GM19351 (cell line): ENCODE data around the gene CASP10.

Experiments
- ATAC-seq: cut with Tn5 transposase; IDR thresholded peaks from one replicate; pipeline ENCODE4 v1.9.1; 2021; ENCODE audit warnings: mild to moderate bottlenecking, moderate library complexity; ENCODE audit not compliant: unreplicated experiment

The CASP10 gene

DNA sequence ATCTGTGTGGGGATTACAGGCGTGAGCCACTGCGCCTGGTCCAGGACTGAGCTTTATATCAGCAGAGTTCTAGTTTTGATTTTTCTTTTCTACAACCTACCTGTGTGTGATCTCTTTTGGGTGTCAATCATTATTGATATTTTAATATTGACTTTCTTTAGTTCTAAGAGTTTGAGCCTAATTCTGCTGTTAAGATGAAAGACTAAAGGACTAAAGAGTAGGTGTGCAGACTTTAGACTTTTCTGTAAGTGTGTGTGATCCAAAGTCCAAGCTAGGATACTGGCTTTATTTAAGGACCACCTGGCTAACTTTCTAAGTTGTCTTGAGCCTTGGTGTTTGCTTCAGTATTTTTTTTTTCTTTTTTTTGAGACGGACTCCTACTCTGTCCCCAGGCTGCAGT lies 12.4 kb downstream of the CASP10 start:
- no peak for ATAC-seq

DNA sequence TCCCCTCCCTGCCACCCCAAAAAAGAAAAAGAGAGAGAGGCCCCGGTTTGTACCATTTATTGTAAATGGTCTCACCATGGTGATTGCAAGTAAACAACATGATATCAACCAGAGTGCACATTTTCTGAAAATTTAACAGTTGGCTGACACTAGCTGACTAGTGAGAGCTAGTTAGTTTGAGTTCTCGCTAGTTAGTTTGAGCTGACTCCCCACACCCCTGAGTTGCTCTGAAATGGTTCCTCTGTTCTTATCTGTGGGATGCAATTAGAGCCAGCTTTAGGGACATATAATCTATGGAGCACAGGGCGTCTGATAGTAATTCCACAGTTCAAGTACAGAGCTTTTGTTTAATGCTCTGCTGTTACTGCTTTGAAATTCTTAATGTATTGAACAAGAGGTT lies 13.1 kb downstream of the CASP10 start:
- no peak for ATAC-seq

DNA sequence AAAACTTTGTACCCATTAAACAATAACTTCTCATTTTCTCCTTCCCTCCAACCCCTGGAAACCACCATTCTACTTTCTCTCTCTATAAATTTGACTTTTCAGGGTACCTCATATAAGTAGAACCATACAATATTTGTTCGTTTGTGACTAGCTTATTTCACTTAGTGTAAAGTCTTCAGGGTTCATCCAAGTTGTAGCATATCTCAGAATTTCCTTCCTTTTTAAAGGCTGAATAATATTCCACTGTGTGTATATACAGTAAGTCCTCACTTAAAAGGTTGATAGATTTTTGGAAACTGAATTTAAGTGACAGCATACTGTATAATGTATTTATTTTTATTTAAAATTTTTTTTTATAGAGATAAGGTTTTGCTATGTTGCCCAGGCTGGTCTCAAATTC lies 13.9 kb downstream of the CASP10 start:
- no peak for ATAC-seq

DNA sequence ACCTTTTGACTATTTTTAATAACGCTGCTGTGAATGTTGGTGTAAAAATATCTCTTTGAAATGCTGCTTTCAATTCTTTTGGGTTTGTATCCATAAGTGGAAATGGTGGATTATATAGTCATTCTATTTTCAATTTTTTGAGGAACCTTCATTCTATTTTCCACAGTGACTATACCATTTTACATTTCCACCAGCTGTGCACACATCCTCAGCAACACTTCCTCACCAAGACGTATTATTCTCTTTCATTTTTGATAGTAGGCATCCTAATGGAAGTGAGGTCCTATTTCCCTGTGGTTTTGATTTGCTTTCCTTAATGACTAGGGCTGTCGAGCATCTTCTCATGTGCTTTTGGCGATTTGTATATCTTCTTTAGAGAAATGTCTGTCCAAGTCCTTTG lies 14.8 kb downstream of the CASP10 start:
- no peak for ATAC-seq

DNA sequence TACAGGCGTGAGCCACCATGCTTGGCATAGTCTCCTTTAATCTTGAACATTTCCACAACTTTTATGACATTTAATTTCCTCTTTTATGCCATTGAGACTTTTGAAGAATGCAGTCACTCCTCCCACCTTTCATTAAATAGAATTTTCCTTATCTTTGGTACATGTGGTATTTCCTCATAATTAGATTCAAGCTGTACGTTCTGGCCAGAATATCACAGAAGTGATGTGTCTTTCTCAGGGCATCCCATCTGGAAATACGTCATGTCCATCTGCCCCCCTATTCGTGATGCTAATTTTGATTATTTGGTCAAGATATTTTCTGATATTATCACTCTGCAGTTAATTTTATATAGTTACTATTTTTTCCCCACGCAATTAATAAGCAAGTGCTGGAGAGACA lies 16.9 kb downstream of the CASP10 start:
- no peak for ATAC-seq

DNA sequence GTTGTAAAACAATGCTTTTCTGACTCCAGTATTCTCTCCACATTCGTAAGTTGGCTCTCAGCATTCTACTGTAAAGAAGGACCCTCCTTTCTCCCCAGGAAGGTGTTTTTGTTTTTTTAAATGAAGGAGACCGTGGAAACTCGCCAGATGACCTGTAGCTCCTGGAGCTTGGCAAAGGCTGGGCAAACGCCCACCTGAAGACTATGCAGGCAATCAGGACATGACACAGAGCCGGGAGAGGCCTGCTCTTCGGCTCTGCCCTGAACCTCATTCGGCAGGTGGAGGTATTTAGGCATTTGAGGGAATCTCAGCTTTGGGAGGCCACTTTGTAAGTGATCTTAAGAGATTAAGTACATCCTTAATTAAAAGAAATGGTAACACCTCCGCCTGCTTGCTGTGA lies 17.4 kb downstream of the CASP10 start:
- ATAC-seq: no peak

DNA sequence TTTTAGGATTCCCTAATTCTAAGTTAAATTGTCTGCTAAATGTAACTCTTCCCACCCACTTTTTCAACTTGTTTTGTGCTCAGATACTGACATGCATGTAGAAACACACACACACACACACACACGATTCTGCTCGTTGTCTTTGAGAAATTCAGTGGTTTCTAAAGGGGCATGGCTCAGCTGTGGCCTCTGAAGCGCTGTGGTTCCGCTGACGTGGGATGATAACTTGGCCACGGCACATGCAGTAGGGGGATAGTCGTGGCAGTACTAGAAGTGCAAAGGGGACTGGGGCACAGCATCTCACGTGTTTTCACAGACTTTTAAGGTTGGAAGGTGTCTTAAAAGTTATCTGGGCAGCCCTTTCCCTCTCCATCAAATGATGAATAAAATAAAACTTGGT lies 18.4 kb downstream of the CASP10 start:
- ATAC-seq: no peak

DNA sequence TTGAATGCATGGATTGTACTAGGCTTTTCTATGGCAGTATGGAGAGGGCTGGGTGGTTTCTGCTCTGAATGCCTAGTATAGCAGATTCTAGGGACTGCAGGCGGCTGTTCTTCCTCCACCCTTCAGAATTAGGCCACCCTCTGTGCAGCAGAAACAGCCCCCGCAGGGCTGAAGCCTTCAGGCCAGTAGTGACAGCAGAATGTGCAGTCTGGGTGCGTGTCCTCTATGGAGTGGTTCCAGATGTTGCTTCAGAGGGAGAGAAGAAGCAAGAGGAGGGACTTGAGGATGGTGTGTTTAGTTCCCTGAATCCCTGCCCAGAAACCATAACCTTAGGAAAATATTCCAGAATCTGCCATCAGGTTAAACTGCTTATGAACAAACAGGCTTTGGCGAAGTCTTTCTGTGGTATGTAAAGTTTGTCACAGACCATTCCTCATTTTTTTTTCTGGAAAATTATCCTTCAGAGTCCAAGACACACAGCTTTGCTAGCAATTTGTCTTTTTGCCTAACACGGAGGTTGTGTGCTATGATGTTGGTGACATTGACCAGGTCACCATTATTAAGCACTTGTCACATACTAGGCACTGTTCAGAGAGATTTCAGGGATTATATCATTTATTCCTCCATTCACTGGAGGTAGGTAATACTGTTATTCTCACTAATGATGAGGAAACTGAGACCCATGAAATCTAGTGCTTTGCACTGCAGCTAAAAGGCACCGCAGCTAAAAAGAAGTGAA lies 21.1 kb downstream of the CASP10 start:
- ATAC-seq: no peak

DNA sequence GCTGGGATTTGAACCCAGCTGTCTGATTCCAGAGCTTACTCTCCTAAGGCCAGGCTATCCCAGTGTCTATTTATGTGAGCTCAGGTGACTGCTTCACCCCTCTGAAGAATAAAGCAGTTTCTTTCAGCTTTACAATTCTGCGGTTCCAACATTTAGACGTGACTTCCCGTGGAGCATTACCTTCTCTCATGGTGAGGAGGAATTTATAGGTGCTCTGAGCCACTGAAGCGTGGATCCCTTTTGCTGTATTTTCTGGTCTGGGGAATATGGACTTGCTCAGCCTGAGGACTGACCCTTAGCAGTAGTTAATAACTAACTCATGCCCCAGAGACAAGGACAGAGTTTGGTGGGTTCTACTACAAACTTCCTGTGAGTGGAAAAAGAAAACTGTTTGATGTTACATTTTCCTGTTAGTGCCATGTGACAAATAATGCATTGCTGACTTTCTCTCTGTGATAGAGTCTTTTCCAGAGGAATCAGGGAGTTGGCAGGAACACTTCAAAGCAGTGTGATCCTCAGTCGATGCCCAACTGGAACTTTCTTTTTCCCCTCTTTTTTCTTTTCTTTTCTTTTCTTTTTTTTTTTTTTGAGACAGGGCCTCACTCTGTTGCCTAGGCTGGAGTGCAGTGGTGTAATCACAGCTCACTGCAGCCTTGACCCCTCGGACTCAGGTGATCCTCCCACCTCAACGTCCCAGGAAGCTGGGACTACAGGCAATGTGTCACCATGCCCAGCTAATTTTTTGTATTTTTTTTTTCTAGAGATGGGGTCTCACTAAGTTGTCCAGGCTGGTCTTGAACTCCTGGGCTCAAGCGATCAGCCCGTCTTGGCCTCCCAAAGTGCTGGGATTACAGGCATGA lies 21.9 kb downstream of the CASP10 start:
- ATAC-seq: no peak

DNA sequence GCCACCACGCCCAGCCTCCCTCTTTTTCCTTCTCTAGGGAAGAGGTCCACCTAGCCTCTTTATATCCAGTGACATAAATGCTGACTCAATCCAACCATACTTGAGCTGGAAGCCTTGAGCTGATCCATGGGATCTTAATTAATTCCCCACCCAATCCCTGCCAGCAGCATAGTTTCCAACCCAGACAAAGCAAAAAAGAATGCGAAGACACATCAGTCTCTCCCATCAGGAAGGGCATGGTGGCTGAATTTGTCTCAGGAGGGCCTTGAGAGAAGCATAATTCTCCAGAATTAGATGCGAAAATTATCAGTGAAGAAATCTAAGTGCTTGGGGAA lies 22.5 kb downstream of the CASP10 start:
- no peak for ATAC-seq

DNA sequence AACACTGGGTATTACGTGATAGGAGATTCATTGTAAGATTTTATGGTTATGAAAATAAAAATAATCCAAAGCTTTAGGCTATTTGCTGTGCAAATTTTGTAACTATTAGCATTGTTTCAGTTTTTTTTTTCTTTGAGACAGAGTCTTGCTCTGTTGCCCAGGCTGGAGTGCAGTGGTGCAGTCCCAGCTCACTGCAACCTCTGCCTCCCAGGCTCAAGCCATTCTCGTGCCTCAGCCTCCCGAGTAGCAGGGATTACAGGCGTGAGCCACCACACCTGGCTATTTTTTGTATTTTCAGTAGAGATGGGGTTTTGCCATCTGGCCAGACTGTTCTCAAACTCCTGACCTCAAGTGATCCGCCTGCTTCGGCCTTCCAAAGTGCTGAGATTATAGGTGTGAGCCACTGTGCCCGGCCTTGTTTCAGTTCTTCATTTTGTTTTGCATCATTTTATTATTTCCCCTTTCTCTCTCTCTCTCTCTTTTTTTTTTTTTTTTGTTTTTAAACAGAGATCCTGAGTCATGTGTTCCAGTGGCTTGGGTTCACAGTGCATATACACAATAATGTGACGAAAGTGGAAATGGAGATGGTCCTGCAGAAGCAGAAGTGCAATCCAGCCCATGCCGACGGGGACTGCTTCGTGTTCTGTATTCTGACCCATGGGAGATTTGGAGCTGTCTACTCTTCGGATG lies 25.8 kb downstream of the CASP10 start:
- ATAC-seq: peak; percentile 85

DNA sequence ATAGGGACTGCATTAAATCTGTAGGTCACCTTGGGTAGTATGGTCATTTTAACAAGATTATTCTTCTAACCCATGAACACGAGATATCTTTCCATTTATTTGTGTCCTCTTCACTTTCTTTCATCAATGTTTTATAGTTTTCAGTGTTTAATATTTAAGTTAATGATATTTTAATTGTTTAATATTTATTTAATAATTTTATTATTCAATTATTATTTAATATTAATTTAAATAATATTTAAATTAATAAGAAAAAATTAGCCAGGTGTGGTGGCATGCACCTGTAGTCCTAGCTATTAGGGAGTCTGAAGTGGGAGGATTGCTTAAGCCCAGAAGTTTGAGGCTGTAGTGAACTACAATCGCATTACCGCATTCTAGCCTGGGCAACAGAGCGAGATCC lies 33.0 kb downstream of the CASP10 start:
- ATAC-seq: no peak

DNA sequence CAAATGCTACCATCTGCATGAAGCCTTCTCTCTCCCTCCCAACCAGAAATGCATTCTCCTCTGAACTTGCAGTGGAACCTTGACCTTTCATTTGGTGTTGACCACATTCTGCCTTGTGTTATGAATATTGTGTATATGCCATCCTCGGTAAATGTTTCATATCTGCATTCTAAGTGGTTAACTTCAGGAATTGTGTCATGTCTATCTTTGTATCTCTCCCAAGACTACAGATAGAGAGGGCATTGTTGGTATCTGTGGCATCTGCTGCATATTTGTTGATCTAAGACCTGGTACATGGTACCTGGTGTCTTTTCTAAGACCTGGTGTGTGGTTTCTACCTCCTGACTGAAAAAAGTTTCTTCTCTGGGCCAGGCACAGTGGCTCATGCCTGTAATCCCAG lies 34.0 kb downstream of the CASP10 start:
- ATAC-seq: no peak

DNA sequence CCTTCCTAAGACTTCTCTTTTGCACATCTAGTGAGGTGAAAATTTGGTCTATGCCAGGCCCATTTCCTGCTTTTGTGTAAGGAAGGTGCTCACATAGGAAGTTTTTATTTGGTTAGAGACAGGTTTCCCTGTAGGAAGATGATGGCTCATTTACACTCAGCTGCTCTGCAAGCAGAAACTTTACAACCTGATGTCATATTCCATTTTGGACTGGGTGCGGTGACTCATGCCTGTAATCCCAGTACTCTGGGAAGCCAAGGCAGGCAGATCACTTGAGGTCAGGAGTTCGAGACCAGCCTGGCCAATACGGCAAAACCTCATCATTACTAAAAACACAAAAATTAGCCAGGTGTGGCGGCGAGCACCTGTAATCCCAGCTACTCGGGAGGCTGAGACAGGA lies 35.8 kb downstream of the CASP10 start:
- ATAC-seq: no peak

DNA sequence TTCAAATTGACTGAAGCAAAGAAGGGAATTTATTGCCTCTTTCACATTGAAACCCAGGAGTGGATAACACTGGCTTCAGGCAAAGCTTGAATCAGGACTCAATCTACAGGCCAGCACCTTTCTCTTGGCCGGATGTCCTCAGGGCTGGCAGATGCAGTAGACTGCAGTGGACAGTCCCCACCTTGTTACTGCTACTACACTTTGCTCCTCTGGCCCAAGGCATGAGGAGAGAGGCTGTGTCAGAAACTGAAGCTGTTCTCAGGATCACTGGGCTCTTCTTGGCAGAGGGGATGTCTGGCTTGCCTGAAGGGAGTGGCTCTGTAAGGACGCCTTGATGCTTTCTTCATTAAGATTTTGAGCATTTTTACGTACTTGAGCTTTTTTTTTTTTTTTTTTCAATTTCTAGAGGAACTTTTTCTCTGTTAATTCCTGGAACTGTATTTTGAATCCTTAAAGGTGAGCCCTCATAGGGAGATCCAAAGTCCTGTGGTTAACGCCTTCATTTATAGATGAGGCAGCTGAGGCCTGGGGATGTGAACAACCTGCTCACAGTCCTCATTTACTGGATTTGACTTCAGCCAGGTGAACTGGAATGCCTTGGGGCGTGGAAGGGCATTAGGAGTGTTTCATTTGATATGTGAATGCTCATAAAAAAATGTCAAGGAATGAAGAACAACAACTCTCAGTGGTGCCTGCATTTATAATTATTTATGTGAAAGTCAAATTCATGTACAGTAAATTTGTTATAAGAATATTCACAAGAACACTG lies 36.6 kb downstream of the CASP10 start:
- no peak for ATAC-seq

DNA sequence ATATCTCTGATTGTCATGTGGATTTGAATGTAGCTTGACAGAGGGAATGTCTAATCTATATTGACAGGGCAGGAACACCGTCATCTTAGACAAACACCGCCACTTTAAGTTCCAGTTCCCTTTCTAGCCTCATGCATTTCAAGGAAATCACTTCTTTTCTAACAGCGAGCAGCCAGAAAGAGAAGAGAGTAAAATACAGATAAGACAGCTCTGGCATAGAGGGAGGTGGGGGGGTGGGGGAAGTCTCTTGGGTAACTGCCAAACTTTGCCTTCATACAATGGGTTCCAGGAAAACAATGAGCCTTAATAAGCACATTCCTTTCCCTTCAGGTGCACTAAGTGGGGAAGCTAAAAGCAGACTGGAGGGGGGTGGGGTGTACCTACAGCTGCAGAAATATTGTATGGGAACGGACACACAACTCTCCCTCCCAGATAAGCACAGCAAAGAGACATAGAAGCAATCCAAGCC lies 37.2 kb downstream of the CASP10 start:
- ATAC-seq: no peak

DNA sequence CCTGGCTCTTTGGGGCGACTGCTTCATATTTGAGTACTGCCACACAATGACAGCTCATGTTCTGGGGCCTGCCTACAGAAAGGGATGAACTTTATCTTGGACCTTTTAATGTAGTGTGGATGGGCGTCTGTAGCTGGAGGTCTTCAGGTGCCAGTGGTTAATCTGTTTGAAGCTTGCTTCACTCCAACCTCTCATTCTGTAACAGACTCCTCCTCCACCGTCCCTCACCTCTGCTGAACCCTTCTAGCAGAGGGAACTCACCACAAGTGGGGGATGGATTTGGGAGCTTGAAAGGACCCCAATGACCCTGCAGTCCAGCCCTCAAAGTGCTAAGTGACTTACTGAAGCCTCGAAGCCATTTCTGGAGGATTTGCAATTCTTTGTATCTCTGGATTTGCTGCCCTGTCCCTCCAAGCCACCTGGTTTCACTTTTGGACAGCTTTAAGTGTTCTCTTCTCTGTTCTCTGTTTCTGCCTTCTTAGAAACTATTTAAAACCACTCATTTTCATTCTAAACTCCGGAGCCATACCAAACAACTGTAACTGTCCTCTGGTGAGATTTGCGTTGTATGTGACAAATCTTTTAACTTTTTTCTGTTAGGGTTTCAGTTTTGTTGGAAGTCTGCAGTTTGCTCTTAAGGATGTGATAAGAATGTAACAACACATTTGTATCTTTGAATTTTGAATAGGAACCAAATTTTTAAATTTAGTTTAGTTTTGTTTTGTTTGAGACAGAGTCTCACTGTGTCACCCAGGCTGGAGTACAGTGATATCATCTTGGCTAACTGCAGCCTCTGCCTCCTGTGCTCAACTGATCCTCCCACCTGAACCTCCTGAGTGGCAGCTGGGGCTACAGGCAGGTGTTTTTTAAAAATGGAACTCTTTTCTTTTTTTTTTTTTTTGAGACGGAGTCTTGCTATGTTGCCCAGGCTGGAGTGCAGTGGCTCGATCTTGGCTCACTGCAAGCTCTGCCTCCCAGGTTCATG lies 40.4 kb downstream of the CASP10 start:
- ATAC-seq: peak; percentile 97

DNA sequence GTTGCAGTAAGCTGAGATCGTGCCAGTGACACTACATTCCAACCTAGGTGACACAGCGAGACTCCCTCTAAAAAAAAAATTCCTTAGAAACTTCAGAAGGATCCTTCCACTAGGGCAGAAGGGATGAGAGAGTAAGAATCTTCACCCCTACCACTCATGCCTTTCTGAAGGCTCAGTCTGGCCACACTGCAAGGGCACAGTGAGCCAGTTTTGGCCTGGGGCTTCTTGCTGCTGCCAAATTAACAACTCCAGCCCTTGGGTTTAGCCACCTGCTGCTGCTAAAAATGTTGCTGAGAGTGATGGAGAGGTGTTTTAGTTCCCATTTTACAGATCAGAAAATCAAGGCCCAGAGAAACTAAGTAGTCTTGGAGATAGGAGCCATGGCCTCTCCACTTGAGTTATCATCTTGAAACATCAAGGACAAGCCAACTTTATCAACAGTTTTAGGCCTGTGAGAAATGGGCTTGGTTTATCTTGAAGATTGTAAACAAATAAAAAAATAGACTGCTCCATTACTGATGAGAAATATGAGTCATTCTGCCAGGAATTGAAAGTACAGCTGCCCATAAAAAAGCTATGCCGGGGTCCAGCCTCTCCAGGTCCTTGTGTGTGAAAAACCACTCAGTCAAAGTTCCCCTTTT lies 45.5 kb downstream of the CASP10 start:
- ATAC-seq: no peak

DNA sequence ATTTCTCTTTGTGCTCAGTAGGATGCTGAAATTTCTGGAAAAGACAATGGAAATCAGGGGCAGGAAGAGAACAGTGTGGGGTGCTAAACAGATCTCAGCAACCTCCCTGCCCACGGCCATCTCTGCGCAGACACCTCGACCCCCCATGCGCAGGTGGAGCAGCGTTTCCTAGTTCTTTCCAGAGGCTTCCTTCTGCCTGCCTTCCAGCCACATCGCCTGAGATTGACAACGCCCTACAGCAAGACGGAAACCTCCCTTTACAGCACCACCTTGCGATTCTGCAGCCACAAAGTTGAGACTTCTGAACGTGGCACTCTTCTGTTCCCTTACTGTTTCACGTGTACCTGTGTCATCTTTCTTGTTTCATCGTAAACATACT lies 46.0 kb downstream of the CASP10 start:
- ATAC-seq: no peak
